WTC11 (cell line): ENCODE measurements around the gene CD300LD.

Source experiments
- NFYB ChIP-seq: sonication (generic); formaldehyde crosslinking; conservative IDR thresholded peaks from 2 replicates; pipeline ENCODE4 v1.8.0; 2022; ENCODE audit warnings: low read depth, missing genetic modification reagents
- ZNF396 ChIP-seq: fragments of 250-450 bp; sonication (Bioruptor Pico); IDR thresholded peaks from 2 replicates; pipeline ENCODE4 v1.8.0; 2021; ENCODE audit warnings: mild to moderate bottlenecking, moderate library complexity, borderline replicate concordance

GRCh38 chr17:74567397-74567796 lies 24.7 kb downstream of the CD300LD start, which contains the start of gene CD300H:
- TF ChIP-seq NFYB = no peak
- no peak for TF ChIP-seq ZNF396 (CRISPR knock-in tag)
